Stimulated activated CD8-positive, alpha-beta memory T cell treated with anti-CD3 and anti-CD28 coated beads, Interleukin-7, amount 100 ng/mL, for 48 hours (primary cell): ENCODE measurements around the gene ISLR.
"Not testable (repeated sequence)": the region's sequence is repeated elsewhere in the genome, so short reads cannot be mapped to it uniquely, and the experiment has no call there.

Source experiments
- DNase-seq, 2 donors: peaks; one replicate each; pipeline ENCODE4 v3.0.0-alpha.2; 2020; ENCODE audit warnings: low read depth in 1 of 2; ENCODE audit errors: extremely low read depth in 1 of 2

ISLR gene

DNA sequence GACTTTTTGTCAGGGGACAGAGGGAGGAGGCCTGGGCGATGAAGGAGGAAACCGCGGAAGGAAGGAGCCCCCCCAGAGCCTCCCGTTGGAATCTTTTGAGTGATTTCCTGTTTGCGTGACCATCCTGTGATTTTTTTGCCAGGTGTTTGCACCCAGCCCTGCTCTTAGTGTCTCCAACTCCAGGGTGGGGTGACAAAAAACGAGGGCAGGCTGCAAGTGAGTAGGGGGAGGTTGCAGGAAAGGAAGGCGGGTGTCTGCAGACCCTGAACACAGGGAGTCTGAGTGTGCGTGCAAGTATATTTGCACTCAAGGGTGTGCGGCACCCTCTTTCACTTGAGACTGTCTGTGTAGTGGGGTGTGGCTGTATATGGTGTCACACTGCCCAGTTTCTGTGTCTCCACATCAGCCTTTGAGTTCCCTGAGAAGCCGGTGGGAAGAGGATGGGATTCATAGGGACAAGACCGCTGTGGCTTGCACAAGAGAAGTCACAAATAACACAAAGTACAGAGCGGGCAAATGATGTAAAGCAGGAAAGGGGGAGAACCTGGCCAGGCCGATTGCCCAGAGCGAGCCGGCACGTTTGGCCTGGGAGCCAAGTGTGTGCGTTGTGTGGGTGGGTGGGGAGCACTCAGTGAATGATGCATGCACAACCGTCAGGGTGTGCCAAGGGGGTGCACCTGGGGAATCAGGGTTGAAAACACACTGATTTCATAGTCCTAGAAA lies 36.5 kb upstream of the ISLR start:
- no peak for DNase-seq

DNA sequence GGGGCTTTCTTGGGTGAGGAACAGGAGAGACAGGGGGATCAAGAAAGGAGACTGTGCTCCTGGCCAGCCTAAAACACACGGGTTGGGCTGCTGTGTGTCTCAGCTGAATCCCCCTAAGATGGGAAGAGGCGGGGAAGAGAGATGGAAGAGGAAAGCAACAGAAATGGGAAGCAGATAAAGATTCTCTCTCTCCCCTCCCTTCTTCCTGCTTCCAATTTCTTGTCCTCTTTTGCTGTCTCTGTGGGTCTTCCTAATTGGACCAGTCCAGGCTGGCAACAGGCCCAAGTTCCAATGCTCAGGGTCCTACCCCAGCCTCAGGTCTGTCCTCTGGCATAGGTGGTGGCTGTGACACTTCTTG lies 36.0 kb upstream of the ISLR start:
- no peak for DNase-seq

DNA sequence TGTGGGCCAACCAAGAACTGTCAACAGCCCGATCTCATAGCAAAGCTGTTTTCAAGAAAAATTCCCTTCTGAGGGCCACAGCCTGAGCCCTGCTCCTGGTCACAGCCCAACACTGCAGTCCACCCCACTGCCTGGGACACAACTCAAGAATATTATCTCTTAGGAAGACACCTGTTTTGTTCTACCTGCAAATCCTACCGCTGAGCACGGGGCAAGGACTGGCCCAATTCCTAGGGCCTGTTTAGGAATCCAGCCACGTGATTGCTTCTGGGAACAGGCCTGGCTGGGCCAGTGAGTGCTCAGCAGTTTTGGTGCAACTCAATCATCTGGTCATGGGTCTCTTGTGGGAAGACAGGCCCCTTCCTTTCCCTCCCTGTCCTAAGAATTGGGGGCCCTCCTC lies 34.9 kb upstream of the ISLR start:
- no peak for DNase-seq

DNA sequence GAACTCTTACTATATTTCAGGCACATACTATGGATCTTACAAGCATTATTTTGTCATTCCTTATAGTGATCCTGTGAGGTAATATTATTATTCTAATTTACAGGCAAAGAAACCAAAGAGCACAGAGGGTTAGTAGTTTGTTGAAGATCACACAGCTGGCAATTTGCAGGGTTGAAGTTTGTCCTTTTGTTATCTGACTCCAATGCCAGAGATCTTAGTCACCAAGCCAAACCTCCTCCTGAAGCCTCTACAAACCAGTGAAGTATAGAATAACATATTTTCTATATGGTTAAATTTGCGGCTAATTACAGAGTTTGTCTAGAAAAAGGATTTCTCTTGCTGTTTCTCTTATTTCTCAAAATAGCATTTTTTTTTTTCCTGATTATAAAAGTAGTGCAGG lies 31.9 kb upstream of the ISLR start:
- no peak for DNase-seq

DNA sequence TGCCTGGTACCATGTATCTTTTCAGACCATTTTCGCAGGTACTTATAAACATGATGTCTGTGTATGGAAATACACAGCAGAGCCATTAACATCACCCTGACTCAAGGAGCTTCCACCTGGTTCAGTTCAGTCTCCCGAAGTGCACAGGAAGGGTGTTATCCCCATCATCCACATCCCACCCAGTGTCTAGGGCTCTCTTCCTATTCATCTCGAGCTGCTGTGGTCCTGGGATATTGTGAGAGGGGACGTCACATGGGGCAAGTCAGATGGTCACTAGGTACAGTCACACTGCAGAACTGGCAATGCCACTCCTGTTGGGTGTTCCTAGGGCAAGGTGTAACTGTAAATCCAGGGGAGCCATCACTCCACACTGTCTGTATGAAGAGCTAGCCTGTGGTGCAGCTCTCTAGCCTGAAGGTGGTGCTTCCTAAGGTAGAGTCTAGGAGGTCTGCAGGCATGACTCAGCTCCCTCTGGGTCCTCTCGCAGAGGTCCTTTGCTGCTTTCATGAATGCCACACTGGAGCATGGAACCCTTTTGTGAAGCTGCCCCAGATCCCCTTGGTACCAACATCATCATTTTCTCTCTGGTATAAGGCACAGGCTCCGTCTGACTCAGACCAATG lies 29.2 kb upstream of the ISLR start:
- no peak for DNase-seq

DNA sequence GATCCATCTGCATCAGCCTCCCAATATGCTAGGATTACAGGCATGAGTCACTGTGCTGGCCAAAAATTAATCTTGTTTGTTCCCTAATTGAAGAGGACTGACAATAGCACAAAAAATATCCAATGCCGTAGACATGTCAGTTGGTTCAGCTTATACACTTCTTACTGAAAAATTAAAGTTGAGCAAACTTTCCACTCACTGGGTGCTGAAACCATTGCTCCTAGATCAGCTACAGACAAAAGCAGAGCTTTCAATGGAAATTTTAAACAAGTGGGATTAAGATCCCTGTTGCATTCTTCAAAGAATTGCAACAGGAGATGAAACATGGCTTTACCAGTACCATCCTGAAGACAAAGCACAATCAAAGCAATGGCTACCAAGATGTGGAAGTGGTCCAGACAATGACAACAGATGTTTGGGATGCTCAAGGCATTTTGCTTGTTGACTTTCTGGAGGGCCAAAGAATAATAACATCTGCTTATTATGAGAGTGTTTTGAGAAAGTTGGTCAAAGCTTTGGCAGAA lies 27.2 kb upstream of the ISLR start:
- DNase-seq, result no peak

DNA sequence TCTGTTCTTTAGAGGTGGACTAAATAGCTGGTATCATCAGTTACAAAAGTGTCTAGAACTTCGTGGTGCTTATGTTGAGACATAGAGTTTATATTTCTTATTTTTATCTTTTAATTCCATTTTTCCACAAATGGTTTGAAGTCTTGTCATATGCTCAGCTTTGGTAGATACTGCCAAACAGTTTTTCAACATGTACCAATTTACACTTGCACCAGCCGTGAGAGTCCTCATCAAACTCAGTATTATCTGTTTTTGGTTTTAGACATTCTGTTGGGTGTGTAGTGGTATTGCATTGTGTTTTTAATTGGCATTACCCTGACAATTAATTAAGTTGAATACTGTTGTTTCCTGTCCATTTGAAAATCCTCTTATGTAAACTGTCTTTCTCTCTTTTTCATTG lies 26.5 kb upstream of the ISLR start:
- DNase-seq, result no peak

DNA sequence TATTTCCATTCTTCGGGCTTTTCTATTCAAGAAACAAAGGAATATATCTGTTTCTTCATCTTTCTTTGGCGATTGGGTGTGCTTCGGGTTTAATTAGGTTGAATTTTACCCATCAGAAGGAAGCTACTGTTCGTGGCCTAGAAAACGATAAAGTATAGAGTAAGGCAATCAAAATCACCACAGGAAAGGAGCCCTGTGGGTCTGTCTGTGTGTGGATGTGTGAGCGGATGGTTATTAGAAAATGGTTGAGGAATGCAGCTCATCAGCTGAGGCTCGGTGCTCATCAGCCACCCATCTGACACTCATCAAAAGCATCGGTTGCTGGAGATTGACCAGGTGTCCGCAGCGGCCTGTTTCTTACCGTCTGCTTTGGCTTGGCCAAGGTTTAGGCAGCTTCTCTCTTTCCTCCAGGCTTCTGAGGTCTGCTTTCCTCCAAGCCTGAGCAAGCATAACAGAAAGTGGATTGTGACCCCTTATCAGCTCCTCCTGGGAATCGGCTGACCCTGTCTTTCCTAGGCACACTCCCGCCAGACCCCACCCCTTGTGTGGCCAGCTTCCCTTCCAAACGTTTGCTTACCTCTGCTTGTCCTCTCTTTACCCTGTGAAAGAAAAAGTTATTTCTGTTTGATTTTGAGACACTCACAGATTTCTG lies 17.6 kb upstream of the ISLR start:
- no peak for DNase-seq

DNA sequence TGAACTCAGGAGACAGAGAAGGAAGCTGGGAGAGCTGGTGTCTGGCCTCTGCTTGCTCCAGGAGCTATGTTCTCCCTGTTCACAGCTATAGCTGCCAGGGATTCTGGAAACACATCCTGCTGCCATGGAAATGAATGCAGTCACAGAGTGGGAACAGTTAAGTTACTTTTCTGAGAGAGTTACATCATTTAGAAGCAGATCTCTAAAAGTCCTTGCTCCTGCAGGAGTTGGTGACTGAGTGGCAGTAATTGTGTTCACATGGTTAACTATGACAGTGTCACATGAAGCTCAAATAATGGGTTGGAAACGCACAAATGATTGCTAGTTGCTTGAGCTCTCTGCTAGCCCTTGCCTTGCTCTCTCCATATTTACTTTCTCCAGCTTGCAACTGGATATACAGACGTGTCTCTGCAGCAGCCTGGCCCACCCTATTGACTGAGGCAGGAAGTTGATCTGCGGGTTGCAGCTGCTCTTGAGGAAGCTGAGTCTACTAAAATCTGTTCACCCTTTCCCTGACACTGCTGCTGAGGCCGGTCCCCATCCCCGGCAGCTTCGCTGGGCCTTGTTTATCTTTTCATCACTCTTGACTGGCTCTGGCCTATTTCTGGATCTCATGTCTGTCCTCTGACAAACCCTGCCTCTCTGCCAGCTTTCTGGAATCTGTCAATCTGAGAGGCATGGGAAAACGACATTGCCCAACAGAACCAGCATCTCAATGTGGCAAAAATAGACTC lies 16.7 kb upstream of the ISLR start:
- no peak for DNase-seq

DNA sequence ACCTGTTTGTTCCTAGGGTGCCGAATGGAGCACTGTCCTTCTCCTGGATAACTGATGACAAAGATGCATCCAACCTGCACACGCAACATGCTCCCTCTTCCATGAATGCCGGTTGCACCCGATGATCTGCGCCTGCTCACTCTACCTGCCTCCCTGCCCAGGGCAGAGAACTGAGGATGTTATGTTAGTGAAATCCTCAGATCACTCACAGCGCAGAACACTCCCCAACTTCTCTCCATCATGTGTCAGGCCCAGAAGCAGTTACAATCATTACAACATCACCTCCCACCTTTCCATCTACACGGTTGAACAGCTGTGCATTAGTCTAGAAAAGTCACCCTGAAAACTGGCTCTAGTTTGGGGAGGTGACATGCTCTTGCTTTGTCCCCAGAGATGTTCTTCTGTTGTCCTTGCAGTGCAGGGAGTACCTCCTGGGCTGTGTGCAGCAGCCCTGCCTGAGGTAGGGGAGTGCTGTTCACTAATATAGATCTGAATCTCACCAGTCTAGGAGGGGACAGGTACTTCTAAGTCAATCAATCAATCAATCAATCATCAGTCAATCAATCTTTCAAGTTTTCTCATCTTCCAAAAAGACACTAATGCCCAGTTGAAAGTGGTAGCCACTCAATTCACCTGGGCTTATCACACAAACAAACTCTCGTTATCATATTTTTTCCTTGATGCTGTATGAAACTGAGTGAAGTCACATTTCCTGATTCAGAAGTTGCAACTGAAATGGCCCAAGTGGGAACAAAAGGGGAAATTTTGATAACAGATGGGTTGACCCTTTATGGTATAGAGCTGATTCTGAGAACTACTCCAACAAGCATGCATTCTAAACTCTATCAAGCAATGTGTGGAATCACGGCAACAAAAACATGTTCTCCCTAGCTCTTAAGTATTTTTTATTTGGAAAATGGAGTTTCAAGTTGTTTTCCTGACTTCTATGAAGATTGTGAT lies 15.4 kb upstream of the ISLR start:
- no peak for DNase-seq

DNA sequence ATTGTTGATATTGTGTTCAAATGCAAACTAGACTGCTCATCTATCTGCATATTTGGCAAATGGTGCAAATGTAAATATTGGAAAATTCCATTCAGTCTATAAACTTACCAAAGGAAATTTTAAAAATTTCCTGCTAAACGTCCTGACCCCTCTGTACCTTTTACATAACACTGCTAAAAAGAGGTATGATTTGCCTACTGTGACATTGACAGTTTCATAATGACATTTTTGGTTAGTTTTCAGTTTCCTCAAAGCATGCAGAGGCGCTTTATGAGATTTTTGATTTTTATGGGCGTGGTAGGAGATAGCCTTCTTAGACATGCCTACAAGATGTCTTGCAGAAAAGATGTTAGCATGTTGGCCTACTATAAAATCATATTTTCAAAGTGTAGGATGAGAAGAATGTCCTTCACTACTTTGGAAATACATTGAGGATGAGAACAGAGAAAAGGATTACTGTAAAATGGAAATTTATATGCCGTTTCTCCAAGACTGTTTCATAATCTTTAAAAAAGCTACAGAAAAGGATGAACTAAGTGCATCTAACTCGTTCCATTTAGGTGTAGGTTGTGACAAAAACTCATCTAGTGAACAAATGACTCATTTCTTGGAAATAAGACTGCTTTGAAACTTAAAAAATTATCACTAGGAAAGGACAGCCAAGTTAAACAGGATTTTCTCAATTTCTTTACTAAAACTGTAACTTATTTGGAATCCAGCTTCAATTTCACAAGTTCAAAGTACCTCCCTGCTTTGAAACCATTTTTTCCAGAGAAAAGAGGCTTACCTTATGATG lies 14.5 kb upstream of the ISLR start:
- DNase-seq, result no peak

DNA sequence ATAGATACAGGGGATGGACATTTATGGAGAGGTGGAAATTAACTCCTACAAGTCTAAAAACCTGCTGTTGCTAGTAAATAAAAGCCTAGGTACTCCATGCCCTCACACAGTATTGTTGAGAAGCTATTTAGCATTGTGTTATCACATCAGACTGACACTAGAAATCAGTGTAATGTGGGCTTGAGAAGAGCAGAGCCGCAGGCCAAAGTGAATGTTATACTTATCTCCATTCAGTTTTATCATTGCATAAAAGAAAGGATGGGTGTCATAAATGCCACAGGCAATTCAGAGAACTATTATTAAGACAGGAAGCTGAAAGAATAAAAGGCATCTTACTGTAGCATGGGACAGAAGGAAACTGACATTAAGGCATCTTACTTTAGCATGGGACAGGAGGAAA lies 13.7 kb upstream of the ISLR start:
- DNase-seq, result no peak

DNA sequence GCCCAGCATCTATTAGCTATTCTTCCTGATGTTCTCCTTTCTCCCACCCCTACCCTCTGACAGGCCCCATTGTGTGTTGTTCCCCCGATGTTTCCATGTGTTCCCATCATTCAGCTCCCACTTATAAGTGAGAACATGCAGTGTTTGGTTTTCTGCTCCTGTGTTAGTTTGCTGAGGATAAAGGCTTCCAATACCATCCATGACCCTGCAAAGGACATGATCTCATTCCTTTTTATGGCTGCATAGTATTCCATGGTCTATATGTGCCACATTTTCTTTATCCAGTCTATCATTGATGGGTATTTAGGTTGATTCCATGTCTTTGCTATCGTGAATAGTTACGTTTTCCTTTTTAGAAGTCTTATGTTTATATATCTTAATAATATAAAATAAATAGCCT lies 13.1 kb upstream of the ISLR start:
- not testable (repeated sequence) for DNase-seq

DNA sequence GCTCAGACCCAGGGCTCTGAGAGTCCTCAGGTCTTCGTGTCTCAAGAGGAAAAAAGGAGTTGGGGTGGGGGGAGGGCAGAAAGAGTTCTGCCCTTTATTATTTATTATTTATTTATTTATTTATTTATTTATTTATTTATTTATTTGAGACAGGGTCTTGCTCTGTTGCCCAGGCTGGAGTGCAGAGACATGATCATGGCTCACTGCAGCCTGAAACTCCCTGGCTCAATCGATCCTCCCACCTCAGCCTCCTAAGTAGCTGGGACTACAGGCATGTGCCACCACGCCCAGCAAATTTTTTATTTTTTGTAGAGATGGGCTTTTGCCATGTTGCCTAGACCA lies 11.3 kb upstream of the ISLR start:
- not testable (repeated sequence) for DNase-seq

DNA sequence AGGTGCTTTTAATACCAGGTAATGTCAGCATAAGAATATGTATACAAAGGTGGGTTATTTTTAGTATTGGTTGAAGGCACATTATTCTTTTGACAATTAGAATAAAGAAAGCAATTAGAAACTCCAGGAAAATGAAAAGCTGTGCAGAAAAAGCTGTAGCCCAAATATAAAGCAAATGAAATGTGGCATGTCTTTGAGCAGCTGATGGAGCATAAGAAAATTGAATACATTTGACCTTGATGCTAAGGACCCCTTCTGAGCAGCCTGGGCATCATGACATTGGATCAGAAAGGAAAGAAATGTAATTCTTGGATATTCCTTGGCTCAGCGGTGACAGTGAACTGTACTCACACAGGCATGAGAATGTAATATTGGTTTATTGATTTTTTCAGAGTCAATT lies 8.0 kb upstream of the ISLR start:
- no peak for DNase-seq

DNA sequence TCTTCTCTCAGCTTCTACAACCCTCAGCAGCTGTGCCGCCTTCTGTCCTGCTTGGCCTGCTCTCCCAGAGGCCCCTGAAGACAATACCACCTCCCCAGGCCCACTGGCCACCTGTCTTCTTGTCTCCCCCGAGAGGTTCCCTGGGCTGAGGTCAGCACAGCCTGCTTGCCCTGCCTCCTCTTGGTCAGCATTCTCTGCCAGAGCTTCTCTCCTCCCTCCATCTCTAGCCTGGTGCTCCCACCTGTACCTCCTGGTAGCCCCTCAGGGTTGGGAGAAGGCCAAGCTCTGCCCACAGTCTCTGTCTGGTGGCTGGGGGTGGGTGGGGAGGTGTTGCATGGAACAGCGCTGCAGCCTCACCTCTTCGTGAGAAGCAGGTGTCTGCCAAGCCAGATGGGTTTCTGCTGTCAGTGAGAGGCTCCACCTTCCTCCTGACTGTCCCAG lies 5.6 kb upstream of the ISLR start:
- no peak for DNase-seq

DNA sequence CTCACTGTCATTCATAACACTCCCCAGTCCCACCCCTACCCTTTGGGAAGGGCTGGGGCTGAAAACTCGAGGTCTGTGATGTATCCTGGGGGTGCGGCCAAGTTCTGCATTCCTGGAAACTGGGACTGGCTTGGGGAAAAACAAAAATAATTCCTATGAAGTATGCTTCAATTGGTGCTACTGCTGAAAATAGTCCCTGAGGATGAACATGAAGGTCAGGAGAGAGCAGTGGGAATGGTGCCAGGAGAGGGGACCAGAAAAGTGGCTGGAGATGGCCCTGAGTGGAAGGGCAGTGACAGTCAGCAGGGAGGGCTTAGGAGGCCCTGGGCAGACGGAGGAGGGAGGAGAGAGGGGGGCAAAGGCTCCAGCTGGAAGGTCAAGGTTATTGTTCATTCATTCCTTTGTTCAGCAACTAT lies 4.8 kb upstream of the ISLR start:
- DNase-seq, result no peak

DNA sequence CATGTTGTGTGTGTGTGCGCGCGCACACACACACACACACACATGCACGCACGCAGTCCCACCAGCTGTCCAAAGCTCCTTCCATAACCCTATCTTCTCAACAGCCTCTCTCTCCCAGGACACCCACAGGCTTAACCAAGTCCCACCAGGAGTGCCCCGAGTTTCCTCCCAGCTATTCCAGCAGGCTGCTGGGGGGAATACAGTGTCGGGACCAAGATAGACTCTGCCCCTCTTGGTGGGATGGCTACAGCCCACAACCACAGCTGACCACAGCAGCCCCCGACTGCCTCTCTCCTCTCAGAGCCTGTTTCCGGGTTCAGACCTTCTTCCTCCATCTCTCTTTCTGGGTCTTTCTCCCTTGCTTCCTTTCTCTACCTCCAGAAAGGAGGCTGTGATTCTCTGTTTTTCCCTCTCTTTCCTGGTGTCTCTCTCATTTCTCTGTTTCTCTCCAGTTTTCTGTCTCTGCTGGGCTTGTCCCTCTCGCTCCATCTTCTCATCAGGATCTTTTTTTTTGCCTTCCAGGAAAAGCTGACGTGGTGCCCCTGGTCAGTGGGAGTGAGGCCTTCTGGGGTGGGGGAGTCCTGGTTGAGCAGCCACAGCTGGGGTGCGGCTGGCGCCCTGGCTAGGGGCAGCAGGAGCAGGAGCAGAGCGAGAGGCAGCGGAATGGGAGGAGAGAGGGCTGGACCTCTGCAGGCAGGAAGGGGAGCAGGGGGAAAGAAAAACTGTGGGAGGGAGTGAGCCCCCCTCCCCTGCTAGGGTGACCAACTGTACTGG lies 3.3 kb upstream of the ISLR start:
- no peak for DNase-seq
